Measurements from ENCODE around the gene CFAP107. TPM values are rescaled to one million over a fixed set of nuclear protein-coding genes. Genes with fewer than 3 reads are reported as not detected.
"Not testable (repeated sequence)": the region's sequence is repeated elsewhere in the genome, so short reads cannot be mapped to it uniquely, and the experiment has no call there.

The CFAP107 gene
- total and polyA plus RNA-seq, 4 donors, result not detected

GRCh38 chr1:12728391-12728790, 17.6 kb upstream of the CFAP107 start (continued):
- TF ChIP-seq, protein P1, sequence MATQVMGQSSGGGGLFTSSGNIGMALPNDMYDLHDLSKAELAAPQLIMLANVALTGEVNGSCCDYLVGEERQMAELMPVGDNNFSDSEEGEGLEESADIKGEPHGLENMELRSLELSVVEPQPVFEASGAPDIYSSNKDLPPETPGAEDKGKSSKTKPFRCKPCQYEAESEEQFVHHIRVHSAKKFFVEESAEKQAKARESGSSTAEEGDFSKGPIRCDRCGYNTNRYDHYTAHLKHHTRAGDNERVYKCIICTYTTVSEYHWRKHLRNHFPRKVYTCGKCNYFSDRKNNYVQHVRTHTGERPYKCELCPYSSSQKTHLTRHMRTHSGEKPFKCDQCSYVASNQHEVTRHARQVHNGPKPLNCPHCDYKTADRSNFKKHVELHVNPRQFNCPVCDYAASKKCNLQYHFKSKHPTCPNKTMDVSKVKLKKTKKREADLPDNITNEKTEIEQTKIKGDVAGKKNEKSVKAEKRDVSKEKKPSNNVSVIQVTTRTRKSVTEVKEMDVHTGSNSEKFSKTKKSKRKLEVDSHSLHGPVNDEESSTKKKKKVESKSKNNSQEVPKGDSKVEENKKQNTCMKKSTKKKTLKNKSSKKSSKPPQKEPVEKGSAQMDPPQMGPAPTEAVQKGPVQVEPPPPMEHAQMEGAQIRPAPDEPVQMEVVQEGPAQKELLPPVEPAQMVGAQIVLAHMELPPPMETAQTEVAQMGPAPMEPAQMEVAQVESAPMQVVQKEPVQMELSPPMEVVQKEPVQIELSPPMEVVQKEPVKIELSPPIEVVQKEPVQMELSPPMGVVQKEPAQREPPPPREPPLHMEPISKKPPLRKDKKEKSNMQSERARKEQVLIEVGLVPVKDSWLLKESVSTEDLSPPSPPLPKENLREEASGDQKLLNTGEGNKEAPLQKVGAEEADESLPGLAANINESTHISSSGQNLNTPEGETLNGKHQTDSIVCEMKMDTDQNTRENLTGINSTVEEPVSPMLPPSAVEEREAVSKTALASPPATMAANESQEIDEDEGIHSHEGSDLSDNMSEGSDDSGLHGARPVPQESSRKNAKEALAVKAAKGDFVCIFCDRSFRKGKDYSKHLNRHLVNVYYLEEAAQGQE (IDR thresholded peaks at IDR 0.05), result no peak

- Histone ChIP-seq H3K27ac (ENCODE audit: low read depth in 1 of 2, low read length in 2 of 2) (no peak overlapping the region), H3K27me3 (ENCODE audit: control insufficient read depth in 4 of 4, insufficient read depth in 4 of 4, low read length in 3 of 4) (peaks cover 0 to 11% (median 0%) of the 10 kb centered on the region in 4 donors), H3K9ac (ENCODE audit: low read depth in 1 of 2, low read length in 2 of 2) (no peak overlapping the region), H3K36me3 (ENCODE audit: control insufficient read depth in 4 of 4, insufficient read depth in 3 of 4, low read depth in 1 of 4, low read length in 3 of 4) (no peaks in the 10 kb centered on the region), H3K4me3 (ENCODE audit: low read depth in 1 of 3, low read length in 3 of 3) (no peak overlapping the region), H3K9me3 (ENCODE audit: control insufficient read depth in 4 of 4, low read length in 3 of 4) (peaks cover 0 to 8% (median 4%) of the 10 kb centered on the region in 4 donors), H3K4me1 (ENCODE audit: control insufficient read depth in 4 of 4, insufficient read depth in 4 of 4, low read length in 3 of 4) (no peaks in the 10 kb centered on the region)
- TF ChIP-seq FOXA1 (IDR thresholded peaks at IDR 0.05) (no peak), NR2F2 (IDR thresholded peaks at IDR 0.05) (no peak), GABPA (IDR thresholded peaks at IDR 0.05 in 1 of 2, conservative IDR thresholded peaks at IDR 0.05 in 1 of 2) (no peak), SP1 (IDR thresholded peaks at IDR 0.05) (no peak), FOXA2 (IDR thresholded peaks at IDR 0.05) (no peak), YY1 (IDR thresholded peaks at IDR 0.05) (no peak), HNF4G (IDR thresholded peaks at IDR 0.05) (no peak), HNF4A (conservative IDR thresholded peaks at IDR 0.05) (no peak), EGR1 (IDR thresholded peaks at IDR 0.05; ENCODE audit: low read depth in 2 of 2) (no peak), JUND (IDR thresholded peaks at IDR 0.05) (no peak), MAX (IDR thresholded peaks at IDR 0.05) (no peak)
- TF ChIP-seq, protein P2, sequence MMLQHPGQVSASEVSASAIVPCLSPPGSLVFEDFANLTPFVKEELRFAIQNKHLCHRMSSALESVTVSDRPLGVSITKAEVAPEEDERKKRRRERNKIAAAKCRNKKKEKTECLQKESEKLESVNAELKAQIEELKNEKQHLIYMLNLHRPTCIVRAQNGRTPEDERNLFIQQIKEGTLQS (IDR thresholded peaks at IDR 0.05), result no peak
- TF ChIP-seq, protein P1 (IDR thresholded peaks at IDR 0.05), result no peak
- TF ChIP-seq, protein P3, sequence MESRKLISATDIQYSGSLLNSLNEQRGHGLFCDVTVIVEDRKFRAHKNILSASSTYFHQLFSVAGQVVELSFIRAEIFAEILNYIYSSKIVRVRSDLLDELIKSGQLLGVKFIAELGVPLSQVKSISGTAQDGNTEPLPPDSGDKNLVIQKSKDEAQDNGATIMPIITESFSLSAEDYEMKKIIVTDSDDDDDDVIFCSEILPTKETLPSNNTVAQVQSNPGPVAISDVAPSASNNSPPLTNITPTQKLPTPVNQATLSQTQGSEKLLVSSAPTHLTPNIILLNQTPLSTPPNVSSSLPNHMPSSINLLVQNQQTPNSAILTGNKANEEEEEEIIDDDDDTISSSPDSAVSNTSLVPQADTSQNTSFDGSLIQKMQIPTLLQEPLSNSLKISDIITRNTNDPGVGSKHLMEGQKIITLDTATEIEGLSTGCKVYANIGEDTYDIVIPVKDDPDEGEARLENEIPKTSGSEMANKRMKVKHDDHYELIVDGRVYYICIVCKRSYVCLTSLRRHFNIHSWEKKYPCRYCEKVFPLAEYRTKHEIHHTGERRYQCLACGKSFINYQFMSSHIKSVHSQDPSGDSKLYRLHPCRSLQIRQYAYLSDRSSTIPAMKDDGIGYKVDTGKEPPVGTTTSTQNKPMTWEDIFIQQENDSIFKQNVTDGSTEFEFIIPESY (IDR thresholded peaks at IDR 0.05), result no peak
- DNase-seq (ENCODE audit: low spot score), result no peak
- 86% methylated on average over 1 of the region's 1 CpG for WGBS
Observed at GRCh38 chr1:12730156-12730555, 15.8 kb upstream of the CFAP107 start.

- not testable (repeated sequence) for H3K27me3 ChIP-seq (ENCODE audit: control insufficient read depth in 4 of 4, insufficient read depth in 4 of 4, low read length in 3 of 4)
Observed at GRCh38 chr1:12731084-12731483, 14.9 kb upstream of the CFAP107 start.

More at GRCh38 chr1:12731084-12731483, 14.9 kb upstream of the CFAP107 start:
- H3K36me3 ChIP-seq (ENCODE audit: control insufficient read depth in 4 of 4, insufficient read depth in 3 of 4, low read depth in 1 of 4, low read length in 3 of 4); H3K9ac ChIP-seq (ENCODE audit: low read depth in 1 of 2, low read length in 2 of 2); H3K9me3 ChIP-seq (ENCODE audit: control insufficient read depth in 4 of 4, low read length in 3 of 4); H3K4me1 ChIP-seq (ENCODE audit: control insufficient read depth in 4 of 4, insufficient read depth in 4 of 4, low read length in 3 of 4); DNase-seq (ENCODE audit: low spot score); H3K4me3 ChIP-seq (ENCODE audit: low read depth in 1 of 3, low read length in 3 of 3); H3K27ac ChIP-seq (ENCODE audit: low read depth in 1 of 2, low read length in 2 of 2): not testable (repeated sequence)
- WGBS, result 50% methylated on average over 2 of the region's 2 CpGs
